Neural progenitor cell (in vitro differentiated cells): Measurements from ENCODE around the gene BCL10.

ENCODE experiments used
- EZH2 ChIP-seq: fragments of 200-600 bp; sonication (generic); IDR thresholded peaks from 2 replicates; pipeline ENCODE4 v1.6.1; 2017; ENCODE audit warnings: antibody characterized with exemption, mild to moderate bottlenecking, moderate library complexity
- EZH2phosphoT487 ChIP-seq: fragments of 200-600 bp; sonication (generic); IDR thresholded peaks from 2 replicates; pipeline ENCODE4 v1.6.1; 2017; ENCODE audit warnings: antibody characterized with exemption
- TF ChIP-seq, protein P1 (sequence below): fragments of 200-600 bp; sonication (generic); IDR thresholded peaks from 2 replicates; pipeline ENCODE4 v1.5.1; 2017; ENCODE audit warnings: antibody characterized with exemption, mild to moderate bottlenecking

DNA sequence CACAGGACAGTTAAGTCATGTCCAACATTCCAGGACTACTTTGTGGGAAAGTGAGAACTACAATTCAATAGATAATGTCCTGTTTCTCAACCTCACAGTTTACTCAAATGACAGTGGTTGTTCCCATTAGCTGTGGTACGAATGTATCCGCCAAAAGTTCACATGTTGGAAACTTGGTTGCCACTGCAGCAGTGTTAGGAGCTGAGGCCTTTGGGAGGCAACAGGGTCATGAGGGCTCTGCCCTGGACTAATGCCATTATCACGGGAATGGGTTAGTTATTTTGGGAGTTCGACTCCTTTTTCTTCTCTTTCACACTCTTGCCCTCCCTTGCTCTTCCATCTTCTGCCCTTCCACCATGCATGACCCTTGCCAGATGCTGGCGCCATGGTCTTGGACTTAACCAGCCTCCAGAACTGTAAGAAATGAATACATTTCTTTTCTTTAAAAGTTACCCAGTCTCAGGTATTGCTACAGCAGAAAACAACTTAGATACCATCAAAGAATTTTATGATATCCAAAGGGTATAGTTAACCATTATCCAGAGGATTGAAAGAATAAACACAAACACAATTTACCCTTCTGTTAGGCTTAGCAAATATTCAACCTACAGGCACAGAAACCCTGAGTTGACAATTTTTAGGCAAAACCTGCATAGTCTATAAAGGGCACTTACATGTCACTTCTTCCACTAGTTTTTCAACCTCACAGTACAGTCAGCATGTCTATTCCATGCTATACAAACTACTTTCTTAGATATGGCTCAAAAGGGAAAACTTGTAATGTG lies 7.4 kb downstream of the BCL10 start:
- TF ChIP-seq, protein P1, sequence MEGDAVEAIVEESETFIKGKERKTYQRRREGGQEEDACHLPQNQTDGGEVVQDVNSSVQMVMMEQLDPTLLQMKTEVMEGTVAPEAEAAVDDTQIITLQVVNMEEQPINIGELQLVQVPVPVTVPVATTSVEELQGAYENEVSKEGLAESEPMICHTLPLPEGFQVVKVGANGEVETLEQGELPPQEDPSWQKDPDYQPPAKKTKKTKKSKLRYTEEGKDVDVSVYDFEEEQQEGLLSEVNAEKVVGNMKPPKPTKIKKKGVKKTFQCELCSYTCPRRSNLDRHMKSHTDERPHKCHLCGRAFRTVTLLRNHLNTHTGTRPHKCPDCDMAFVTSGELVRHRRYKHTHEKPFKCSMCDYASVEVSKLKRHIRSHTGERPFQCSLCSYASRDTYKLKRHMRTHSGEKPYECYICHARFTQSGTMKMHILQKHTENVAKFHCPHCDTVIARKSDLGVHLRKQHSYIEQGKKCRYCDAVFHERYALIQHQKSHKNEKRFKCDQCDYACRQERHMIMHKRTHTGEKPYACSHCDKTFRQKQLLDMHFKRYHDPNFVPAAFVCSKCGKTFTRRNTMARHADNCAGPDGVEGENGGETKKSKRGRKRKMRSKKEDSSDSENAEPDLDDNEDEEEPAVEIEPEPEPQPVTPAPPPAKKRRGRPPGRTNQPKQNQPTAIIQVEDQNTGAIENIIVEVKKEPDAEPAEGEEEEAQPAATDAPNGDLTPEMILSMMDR: no peak
- TF ChIP-seq EZH2 (no peak), EZH2phosphoT487 (no peak)
